Activated T-helper 2 cell treated with anti-CD3 and anti-CD28 coated beads, Interferon-gamma antibody, Interleukin-2, Interleukin-4, amounts not matched to agents 10 μg/mL and 5 μg/mL and 100 μg/mL, durations not matched to agents 14 hours and 24 hours and 36 hours (primary cell): ENCODE data around the gene NCKAP5. TPM values are rescaled to one million over a fixed set of nuclear protein-coding genes. Genes with fewer than 3 reads are reported as not detected.

ENCODE experiments used
- DNase-seq: peaks from one replicate; pipeline ENCODE4 v3.0.0; 2021; ENCODE audit warnings: low spot score
- H3K27ac Mint-ChIP-seq: one replicate; pipeline ENCODE4 v1.8.0; 2021; ENCODE audit warnings: mixed read lengths
- H3K27me3 Mint-ChIP-seq: one replicate; pipeline ENCODE4 v1.8.0; 2021; ENCODE audit warnings: low read depth, mixed read lengths
- H3K36me3 Mint-ChIP-seq: one replicate; pipeline ENCODE4 v1.8.0; 2021; ENCODE audit warnings: low read depth, mixed read lengths
- H3K4me1 Mint-ChIP-seq: one replicate; pipeline ENCODE4 v1.8.0; 2021; ENCODE audit warnings: low read depth, mixed read lengths
- H3K4me3 Mint-ChIP-seq: one replicate; pipeline ENCODE4 v1.8.0; 2021; ENCODE audit warnings: low read depth, mild to moderate bottlenecking, moderate library complexity, mixed read lengths
- H3K9me3 Mint-ChIP-seq: one replicate; pipeline ENCODE4 v1.8.0; 2021; ENCODE audit warnings: mixed read lengths
- intact Hi-C: fragments of 100-400 bp; cut with micrococcal nuclease; formaldehyde crosslinking; loops from one replicate; pipeline ENCODE4 v1.15.1; 2023
- total RNA-seq: library from RNA; stranded (reverse); gene quantifications from 2 replicates; pipeline ENCODE4 v1.2.3, GENCODE V29; 2022

Gene NCKAP5
- total RNA-seq, 1 donor from 2014 or later, result not detected

- Mint-ChIP-seq H3K27me3 (no peaks in the 10 kb centered on the region), H3K4me3 (no peak overlapping the region), H3K4me1 (no peaks in the 10 kb centered on the region), H3K27ac (no peak overlapping the region), H3K9me3 (no peaks in the 10 kb centered on the region), H3K36me3 (no peaks in the 10 kb centered on the region)
- no peak for DNase-seq
- intact Hi-C loops, result no loop called here
Observed at GRCh38 chr2:132875193-132875592, 693.1 kb downstream of the NCKAP5 start.

GRCh38 chr2:132873738-132874137 is 694.5 kb downstream of the NCKAP5 start:
- no peak for DNase-seq
- H3K4me3 Mint-ChIP-seq, result no peak overlapping the region
- no peaks in the 10 kb centered on the region for H3K27me3 Mint-ChIP-seq
- no peaks in the 10 kb centered on the region for H3K4me1 Mint-ChIP-seq
- intact Hi-C loops, result no loop called here
- no peaks in the 10 kb centered on the region for H3K9me3 Mint-ChIP-seq
- no peaks in the 10 kb centered on the region for H3K36me3 Mint-ChIP-seq
- no peak overlapping the region for H3K27ac Mint-ChIP-seq

GRCh38 chr2:132871831-132872230 is 696.4 kb downstream of the NCKAP5 start:
- Mint-ChIP-seq H3K9me3 (no peaks in the 10 kb centered on the region), H3K36me3 (no peaks in the 10 kb centered on the region), H3K27ac (no peak overlapping the region), H3K4me3 (no peak overlapping the region), H3K4me1 (no peaks in the 10 kb centered on the region), H3K27me3 (no peaks in the 10 kb centered on the region)
- no peak for DNase-seq
- intact Hi-C loops, result no loop called here

- no peaks in the 10 kb centered on the region for H3K36me3 Mint-ChIP-seq
- H3K9me3 Mint-ChIP-seq, result no peaks in the 10 kb centered on the region
- no peak overlapping the region for H3K27ac Mint-ChIP-seq
- H3K27me3 Mint-ChIP-seq, result no peaks in the 10 kb centered on the region
- intact Hi-C loops, result no loop called here
- H3K4me1 Mint-ChIP-seq, result no peaks in the 10 kb centered on the region
- H3K4me3 Mint-ChIP-seq, result no peak overlapping the region
- DNase-seq, result no peak
Observed at GRCh38 chr2:132863961-132864360, 704.3 kb downstream of the NCKAP5 start.

GRCh38 chr2:132860220-132860619 is 708.0 kb downstream of the NCKAP5 start:
- Mint-ChIP-seq H3K9me3 (no peaks in the 10 kb centered on the region), H3K36me3 (no peaks in the 10 kb centered on the region), H3K27me3 (no peaks in the 10 kb centered on the region), H3K27ac (no peak overlapping the region), H3K4me1 (no peaks in the 10 kb centered on the region), H3K4me3 (no peak overlapping the region)
- no peak for DNase-seq
- intact Hi-C loops, result no loop called here

GRCh38 chr2:132859590-132859989 is 708.7 kb downstream of the NCKAP5 start:
- DNase-seq, result no peak
- H3K4me3 Mint-ChIP-seq, result no peak overlapping the region
- intact Hi-C loops, result no loop called here
- no peak overlapping the region for H3K27ac Mint-ChIP-seq
- no peaks in the 10 kb centered on the region for H3K4me1 Mint-ChIP-seq
- no peaks in the 10 kb centered on the region for H3K9me3 Mint-ChIP-seq
- H3K27me3 Mint-ChIP-seq, result no peaks in the 10 kb centered on the region
- H3K36me3 Mint-ChIP-seq, result no peaks in the 10 kb centered on the region

GRCh38 chr2:132857319-132857718 is 710.9 kb downstream of the NCKAP5 start:
- Mint-ChIP-seq H3K4me3 (no peak overlapping the region), H3K27ac (no peak overlapping the region), H3K27me3 (no peaks in the 10 kb centered on the region), H3K9me3 (no peaks in the 10 kb centered on the region), H3K4me1 (no peaks in the 10 kb centered on the region), H3K36me3 (no peaks in the 10 kb centered on the region)
- intact Hi-C loops, result no loop called here
- DNase-seq, result no peak

- intact Hi-C loops, result no loop called here
- Mint-ChIP-seq H3K36me3 (no peaks in the 10 kb centered on the region), H3K27ac (no peak overlapping the region), H3K27me3 (no peaks in the 10 kb centered on the region), H3K4me1 (no peaks in the 10 kb centered on the region), H3K9me3 (no peaks in the 10 kb centered on the region), H3K4me3 (no peak overlapping the region)
- DNase-seq, result no peak
Observed at GRCh38 chr2:132850688-132851087, 717.6 kb downstream of the NCKAP5 start.

- Mint-ChIP-seq H3K9me3 (no peaks in the 10 kb centered on the region), H3K27ac (no peak overlapping the region), H3K4me3 (no peak overlapping the region), H3K36me3 (no peaks in the 10 kb centered on the region), H3K27me3 (no peaks in the 10 kb centered on the region), H3K4me1 (no peaks in the 10 kb centered on the region)
- intact Hi-C loops, result no loop called here
- no peak for DNase-seq
Observed at GRCh38 chr2:132849118-132849517, 719.1 kb downstream of the NCKAP5 start.

GRCh38 chr2:132845339-132845738 is 722.9 kb downstream of the NCKAP5 start:
- Mint-ChIP-seq H3K36me3 (no peaks in the 10 kb centered on the region), H3K27me3 (no peaks in the 10 kb centered on the region), H3K9me3 (no peaks in the 10 kb centered on the region), H3K4me1 (no peaks in the 10 kb centered on the region), H3K27ac (no peak overlapping the region), H3K4me3 (no peak overlapping the region)
- no peak for DNase-seq
- intact Hi-C loops, result no loop called here

- no peaks in the 10 kb centered on the region for H3K9me3 Mint-ChIP-seq
Observed at GRCh38 chr2:132844585-132844984, 723.7 kb downstream of the NCKAP5 start.

GRCh38 chr2:132837769-132838168 is 730.5 kb downstream of the NCKAP5 start:
- Mint-ChIP-seq H3K4me1 (no peaks in the 10 kb centered on the region), H3K36me3 (no peaks in the 10 kb centered on the region), H3K27me3 (no peaks in the 10 kb centered on the region), H3K4me3 (no peak overlapping the region), H3K9me3 (peaks cover 3% of the 10 kb centered on the region), H3K27ac (no peak overlapping the region)
- intact Hi-C loops, result no loop called here
- no peak for DNase-seq

More at GRCh38 chr2:132844585-132844984, 723.7 kb downstream of the NCKAP5 start:
- DNase-seq, result no peak
- no peak overlapping the region for H3K27ac Mint-ChIP-seq
- H3K4me1 Mint-ChIP-seq, result no peaks in the 10 kb centered on the region
- H3K27me3 Mint-ChIP-seq, result no peaks in the 10 kb centered on the region
- no peak overlapping the region for H3K4me3 Mint-ChIP-seq
- intact Hi-C loops, result no loop called here
- no peaks in the 10 kb centered on the region for H3K36me3 Mint-ChIP-seq

- Mint-ChIP-seq H3K36me3 (no peaks in the 10 kb centered on the region), H3K4me1 (no peaks in the 10 kb centered on the region), H3K27ac (no peak overlapping the region), H3K27me3 (no peaks in the 10 kb centered on the region), H3K9me3 (peaks cover 3% of the 10 kb centered on the region), H3K4me3 (no peak overlapping the region)
- intact Hi-C loops, result no loop called here
- DNase-seq, result no peak
Observed at GRCh38 chr2:132830321-132830827, 737.9 kb downstream of the NCKAP5 start.

- intact Hi-C loops, result no loop called here
- H3K27me3 Mint-ChIP-seq, result no peaks in the 10 kb centered on the region
- no peak for DNase-seq
- H3K36me3 Mint-ChIP-seq, result no peaks in the 10 kb centered on the region
- no peak overlapping the region for H3K27ac Mint-ChIP-seq
- H3K4me3 Mint-ChIP-seq, result no peak overlapping the region
- no peaks in the 10 kb centered on the region for H3K9me3 Mint-ChIP-seq
- no peaks in the 10 kb centered on the region for H3K4me1 Mint-ChIP-seq
Observed at GRCh38 chr2:132825601-132826000, 742.7 kb downstream of the NCKAP5 start.
